Measurements from ENCODE around the gene PRELID3B.

- TF ChIP-seq CTCF (conservative IDR thresholded peaks at IDR 0.05) = no peak
- no peak for TF ChIP-seq EZH2 (IDR thresholded peaks at IDR 0.05; ENCODE audit: low read depth)
Measured at GRCh38 chr20:59040667-59041066, 1.9 kb downstream of the PRELID3B start.

Data from PC-9 (cell line).